Activated CD4-positive, alpha-beta T cell treated with anti-CD3 and anti-CD28 coated beads for 4 hours (primary cell): ENCODE data around the gene PRMT2.
"Not testable (repeated sequence)": the region's sequence is repeated elsewhere in the genome, so short reads cannot be mapped to it uniquely, and the experiment has no call there.

ENCODE experiments used
- DNase-seq, 2 donors: peaks; one replicate each; pipeline ENCODE4 v3.0.0-alpha.2; 2020

The PRMT2 gene

DNA sequence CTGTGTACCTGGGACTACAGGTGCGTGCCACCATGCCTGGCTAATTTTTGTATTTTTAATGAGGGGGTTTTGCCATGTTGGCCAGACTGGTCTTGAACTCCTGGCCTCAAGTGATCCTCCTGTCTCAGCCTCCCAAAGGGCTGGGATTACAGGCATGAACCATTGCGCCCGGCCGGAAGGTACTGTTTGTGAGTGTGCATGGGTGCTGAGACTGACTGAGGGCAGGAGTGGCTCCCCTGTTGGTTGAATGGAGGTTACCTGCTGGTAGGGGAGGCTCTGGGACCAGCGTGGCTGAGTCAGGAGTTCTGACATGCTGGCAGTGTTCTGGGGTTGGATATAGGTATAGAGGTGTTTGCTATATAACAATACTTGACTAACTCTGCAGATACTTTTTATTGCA, 10.4 kb downstream of the PRMT2 start:
- DNase-seq = no peak

DNA sequence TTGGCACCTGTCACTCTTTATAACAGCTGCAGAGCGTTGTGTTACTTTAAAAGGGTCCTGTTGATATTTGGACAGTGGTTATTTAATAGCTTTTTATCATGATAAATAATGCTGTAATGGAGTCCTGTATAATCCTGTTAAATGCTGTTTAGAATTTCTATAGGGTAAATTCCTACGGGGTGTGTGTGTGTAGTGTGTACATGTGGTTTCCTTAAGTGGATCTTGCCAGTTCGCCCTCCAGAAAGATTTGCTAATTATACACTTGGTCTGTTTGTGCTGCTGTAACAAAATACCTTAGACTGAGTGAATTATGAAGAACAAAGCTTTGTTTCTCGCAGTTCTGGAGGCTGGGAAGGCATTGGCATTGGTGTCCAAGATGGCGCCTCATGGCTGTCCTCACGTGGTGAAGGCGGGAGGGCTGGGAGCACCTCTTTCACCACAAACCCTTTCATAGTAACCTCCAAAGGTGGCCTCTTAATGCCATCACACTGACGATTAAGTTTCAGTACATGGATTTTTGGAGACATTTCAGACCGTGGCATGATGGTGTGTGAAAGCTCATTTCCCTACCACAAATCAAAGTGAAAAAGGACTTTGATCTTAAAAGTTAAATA, 11.2 kb downstream of the PRMT2 start:
- DNase-seq = no peak

DNA sequence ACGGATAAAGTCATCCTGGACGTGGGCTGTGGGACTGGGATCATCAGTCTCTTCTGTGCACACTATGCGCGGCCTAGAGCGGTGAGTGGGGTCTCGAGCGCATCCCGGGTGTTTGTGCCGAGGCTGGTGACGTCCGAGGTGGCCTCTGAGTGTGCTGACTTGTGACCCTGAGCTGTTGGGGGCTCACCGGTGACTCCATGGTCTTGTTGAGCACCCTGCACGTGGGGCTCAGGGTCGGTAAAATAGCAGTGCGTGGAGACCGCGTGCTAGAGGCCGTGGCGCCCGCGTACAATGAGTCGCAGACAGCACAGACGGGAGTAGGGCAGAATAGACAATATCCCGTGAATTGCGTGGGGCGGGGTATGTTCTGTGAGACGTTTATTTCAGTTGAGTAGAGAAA, 13.1 kb downstream of the PRMT2 start:
- no peak for DNase-seq

DNA sequence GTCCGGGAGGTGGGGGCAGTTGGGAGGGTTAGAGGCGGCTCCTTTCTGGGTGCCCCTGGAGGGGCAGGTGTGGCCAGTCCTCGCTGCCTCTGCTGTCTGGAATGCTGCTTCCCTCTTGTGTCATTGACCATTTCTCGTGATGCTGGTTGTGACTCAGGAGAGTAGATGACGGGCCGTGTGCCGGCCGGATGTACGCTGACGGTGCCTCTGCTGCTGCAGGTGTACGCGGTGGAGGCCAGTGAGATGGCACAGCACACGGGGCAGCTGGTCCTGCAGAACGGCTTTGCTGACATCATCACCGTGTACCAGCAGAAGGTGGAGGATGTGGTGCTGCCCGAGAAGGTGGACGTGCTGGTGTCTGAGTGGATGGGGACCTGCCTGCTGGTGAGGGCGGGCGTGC, 13.9 kb downstream of the PRMT2 start:
- DNase-seq = no peak

DNA sequence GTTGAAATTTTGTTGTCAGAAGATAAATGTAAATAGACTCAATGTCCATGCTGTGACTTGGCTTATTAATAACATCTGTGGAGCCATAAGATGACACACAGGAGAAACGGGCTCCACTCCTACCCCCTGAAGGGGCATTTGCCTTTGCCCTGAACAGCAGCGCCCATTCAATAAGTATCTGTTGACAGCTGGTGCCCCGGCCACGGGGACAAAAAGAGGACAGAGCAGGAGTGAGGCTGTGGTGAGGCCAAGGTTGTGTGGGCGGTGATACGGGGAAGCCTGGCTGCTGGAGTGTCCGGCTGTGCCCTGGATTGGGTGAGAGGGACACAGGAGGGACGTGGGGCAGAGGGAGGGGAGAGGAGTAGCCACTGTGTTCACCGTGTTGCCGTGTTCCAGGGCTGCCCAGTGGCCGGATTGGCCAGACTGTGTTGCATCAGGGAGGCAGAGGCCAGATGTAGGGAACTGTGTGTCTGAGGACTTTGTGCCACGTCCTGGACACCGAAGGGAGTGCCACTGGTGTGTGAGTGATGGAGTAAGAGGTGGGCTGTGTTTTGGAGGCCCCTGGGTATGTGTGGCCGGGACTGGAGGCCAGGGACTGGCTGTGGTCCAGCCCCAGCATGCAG, 15.1 kb downstream of the PRMT2 start:
- DNase-seq = no peak

DNA sequence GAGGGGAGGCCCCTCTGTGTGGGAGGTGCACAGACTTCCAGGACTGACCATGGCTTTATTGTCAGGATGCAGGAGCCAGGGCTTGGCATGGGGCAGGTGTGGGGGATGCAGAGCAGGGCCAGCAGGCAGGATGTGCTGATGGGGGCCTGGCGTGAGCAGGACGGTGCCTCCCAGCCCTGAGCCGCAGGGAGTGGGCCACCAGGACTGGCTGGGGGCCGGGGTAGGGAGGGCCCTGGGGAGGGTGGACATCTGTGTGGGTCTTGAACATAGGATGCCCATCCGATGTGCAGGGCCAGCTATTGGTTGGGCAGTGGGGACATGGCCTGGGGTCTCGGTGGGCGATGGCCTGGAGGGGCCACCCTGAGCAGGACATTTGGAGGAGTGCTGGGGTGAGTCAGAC, 15.6 kb downstream of the PRMT2 start:
- DNase-seq = no peak

DNA sequence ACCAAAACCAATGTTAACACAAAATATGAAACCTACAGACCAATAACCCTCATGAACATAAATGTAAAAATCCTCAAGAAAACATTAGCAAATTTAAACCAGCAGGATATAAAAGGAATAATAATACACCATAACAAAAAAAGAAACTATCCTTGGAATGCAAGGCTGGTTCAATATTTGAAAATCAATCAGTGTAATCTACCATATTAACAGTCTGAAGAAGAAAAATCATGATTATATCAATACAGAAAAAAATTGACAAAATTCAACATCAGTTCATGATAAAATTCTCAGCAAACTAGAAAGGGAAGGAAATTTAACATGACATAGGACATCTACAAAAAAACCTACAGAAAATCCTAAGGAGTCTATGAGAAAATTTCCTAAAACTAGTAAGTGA, 19.8 kb downstream of the PRMT2 start:
- DNase-seq = no peak

DNA sequence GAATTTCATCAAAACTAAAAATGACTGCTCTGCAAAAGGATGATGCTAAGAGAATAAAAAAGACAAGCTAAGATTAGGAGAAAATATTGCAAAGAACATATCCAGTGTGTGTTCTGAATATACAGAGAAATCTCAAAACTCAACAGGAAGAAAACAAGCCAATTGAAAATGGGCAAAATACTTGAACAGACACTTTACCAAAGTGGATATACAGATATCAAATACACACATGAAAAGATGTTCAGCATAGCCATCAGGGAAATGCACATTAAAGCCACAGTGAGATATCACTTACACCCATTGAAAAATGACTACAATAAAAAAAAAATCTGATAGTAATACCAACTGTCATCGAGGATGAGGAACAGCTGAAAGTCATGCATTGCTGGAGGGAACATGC, 21.3 kb downstream of the PRMT2 start:
- no peak for DNase-seq

DNA sequence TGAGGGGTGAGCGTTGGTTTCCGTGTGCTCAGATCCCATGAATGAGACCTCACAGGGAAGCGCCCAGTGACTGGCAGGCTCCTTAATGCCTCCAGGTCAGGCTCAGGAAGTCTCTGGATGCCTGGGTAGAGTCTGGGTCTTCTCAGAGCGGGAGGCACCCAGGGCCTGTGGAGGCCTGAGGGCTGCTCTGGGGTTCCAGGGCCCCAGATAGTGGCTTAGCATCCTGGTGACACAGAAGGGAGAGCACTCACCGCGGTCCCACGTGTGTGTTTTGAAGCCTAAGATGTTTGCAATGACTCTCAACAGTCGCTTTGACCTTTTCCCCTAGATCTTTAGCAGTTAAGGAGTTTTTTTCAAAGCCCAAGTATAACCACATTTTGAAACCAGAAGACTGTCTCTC, 25.0 kb downstream of the PRMT2 start:
- no peak for DNase-seq

DNA sequence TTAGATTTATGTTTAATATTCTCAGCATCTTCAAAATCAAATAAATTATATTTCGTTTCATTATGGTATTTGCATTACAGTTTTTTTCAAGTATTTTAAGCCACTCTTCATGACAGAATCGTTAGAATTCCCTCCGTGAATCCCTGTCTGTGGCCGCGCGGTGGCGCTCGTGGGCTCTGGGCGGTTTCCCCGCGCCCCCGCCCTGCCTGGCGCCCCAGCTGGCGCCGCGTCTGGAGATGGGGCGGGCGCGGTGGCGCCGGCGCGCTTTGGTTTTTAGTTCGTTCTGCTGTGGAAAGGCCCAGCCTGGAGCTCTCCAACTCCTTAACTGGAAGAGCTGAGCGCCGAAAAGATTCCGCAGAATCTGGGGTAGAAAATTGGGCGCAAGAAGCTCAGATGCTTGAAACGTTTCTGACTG, 25.7 kb downstream of the PRMT2 start:
- peak; percentile 34 to 54 for DNase-seq

DNA sequence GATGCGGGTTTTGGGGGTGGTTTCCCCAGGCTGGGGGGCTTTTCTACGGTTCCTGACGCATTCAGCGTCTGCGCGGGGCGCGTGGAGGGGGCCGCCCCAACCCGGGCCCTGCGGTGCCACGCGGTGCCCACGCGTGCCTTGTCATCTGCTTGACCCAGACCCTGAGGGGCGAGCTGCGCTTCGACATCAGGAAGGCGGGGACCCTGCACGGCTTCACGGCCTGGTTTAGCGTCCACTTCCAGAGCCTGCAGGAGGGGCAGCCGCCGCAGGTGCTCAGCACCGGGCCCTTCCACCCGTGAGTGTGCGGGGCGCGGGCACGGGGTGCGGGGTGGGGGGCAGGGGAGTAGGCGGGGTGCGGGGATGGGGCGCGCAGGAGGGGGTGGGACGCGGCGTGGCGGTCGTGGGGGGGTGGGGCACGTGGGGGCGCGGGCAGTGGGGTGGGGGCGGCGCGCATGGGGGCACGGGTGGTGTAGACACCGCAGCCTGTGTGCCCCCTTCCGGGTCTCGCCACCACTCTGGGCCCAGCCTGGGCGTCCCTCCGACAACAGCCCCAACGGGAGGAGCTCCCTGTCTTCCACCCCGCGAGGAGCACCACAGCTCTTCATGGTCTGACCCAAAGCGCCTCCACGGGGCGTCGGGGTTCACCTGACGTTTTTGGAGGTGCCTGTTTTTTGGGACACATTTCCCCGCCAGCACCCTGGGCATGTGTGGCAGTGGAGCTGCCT, 26.3 kb downstream of the PRMT2 start:
- no peak for DNase-seq

DNA sequence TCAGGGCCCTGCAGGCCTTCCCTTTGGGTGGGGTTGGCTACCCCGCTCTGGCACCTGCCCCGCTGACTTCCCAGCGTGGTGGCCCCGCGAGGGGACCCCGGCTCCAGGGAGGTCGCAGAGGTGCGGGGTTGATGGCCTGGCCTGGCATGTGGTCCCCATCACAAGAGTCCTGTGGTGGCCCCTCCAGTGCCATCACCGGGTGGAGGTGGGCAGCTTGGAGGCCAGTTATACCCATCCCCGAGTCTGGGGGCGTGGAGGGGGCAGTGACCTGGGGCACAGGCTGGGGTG, 26.8 kb downstream of the PRMT2 start:
- no peak for DNase-seq

DNA sequence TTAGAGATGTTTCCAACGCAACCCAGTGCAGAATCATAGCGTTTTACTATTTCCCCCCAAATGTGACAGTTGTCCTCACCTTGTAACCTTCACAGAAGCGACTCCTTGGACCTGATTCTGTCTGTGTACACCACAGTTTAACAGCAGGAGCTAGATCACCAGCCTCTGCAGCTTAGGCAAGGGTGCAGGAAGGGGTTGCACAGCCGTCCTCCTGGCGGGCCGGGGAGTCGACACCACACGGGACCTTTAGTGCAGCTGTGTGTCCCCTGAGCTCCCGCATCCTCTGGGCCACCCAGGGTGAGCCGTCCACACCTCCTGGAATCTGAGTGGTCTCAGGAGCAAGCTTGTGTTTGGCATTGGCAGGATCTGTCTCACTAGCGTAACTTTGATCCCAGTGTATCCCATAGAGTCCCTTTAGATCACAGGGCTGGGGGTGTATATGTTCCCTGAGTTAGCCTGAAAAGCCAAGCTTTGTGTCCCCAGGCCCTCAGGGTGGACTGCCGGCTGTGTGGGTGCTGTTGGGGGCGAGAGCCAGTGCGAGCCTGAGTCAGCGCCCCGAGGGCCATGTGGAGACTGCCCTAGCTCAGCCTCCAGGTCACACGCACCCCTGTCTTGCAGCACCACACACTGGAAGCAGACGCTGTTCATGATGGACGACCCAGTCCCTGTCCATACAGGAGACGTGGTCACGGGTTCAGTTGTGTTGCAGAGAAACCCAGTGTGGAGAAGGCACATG, 27.5 kb downstream of the PRMT2 start:
- no peak for DNase-seq

DNA sequence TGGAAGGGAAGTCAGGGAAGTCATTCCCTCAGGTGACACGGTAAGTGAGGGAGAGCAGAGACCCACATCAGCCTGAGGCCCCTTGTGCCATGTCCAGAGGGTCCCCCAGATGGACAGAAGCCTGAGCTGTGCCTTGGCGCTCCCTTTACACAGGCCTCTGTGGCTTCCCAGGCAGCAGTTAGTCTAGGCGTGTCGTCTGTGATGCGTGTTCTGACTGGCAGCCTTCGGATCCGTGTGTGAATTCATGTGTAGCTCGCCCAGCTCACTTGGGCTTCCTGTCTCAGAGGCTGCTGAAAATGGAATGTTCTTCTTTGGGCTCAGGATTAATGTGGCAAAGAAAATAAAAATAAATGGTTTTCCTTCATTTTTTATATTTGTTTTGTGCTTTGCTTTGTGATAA, 28.3 kb downstream of the PRMT2 start:
- no peak for DNase-seq

DNA sequence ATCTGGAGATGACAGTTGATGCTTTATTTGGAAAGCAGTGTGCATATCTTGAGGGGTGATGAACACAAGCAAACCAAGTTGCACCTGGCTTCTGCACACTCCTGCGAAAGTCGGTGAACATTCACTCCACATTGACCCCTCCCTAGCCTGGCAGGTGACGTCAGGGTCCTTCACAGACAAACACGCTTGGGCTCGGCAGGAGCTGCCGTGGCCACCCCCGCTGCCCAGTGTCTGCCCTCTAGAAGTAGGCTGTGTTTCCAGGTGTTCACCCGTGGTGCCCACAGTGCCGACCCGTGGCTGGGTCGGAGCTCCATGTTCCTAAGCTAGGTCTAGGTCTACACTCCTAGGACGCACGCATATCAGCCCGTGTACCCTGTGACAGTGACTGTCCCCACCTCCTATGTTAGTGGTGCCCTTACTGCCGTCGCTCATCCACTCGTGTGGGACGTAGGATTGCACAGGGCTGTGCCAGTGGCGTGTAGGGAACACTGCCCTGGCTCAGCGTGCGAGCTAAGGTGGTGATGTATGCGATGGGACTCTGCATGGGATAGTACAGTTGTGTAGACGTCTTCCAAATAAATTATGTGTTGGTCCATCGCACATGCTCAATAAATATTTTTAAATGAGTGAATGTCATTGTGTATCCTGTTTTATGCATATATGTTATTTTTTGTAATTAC, 29.0 kb downstream of the PRMT2 start:
- no peak for DNase-seq

DNA sequence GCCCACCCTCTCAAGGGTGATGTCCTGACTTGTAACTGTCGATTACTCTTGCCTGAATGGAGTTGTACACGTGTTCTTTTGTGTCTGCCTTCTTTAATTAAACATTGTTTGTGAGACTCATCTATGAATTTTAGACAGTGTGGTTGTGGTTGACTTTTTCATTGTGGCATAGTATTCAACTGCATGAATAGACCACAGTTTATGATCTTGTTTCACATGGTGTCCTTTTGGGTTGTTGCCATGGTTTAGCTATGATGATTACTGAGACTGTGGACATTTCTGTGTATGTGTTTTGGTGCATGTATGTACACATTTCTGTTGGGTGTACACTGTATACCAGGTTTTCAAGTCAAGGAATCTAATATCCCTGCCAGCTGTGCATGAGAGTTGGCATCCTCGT, 30.1 kb downstream of the PRMT2 start:
- DNase-seq = no peak

DNA sequence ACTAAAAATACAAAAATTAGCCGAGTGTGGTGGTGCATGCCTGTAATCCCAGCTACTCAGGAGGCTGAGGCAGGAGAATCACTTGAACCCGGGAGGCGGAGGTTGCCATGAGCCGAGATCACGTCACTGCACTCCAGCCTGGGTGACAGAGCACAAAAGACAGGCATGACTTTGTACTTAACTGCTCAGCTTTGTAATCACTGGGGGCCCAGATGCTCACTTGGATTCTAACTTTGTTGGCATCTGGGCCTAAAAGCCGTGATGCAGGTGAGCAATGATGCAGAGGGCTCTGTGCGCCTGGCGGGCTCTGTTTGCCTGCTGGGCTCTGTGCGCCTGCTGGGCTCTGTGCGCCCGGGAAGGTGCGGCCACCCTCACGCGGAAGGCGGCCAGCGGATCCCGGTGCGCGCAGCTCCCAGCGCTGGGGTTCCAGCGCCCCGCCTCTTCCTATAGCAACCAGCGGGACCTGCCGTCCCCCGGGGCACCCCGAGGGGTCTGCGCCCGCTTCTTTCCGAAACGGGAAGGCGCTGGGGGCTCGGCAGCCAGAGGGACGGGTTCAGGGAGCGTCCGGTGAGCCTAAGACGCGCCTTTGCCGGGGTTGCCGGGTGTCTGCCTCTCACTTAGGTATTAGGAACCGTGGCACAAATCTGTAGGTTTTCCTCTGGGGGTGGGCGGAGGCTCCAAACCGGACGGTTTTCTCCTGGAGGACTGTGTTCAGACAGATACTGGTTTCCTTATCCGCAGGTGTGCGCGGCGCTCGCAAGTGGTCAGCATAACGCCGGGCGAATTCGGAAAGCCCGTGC, 31.7 kb downstream of the PRMT2 start:
- no peak for DNase-seq

DNA sequence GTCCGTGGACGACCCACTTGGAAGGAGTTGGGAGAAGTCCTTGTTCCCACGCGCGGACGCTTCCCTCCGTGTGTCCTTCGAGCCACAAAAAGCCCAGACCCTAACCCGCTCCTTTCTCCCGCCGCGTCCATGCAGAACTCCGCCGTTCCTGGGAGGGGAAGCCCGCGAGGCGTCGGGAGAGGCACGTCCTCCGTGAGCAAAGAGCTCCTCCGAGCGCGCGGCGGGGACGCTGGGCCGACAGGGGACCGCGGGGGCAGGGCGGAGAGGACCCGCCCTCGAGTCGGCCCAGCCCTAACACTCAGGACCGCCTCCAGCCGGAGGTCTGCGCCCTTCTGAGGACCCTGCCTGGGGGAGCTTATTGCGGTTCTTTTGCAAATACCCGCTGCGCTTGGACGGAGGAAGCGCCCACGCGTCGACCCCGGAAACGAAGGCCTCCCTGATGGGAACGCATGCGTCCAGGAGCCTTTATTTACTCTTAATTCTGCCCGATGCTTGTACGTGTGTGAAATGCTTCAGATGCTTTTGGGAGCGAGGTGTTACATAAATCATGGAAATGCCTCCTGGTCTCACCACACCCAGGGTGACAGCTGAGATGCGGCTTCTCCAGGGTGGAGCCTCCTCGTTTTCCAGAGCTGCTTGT, 32.4 kb downstream of the PRMT2 start:
- DNase-seq = no peak

DNA sequence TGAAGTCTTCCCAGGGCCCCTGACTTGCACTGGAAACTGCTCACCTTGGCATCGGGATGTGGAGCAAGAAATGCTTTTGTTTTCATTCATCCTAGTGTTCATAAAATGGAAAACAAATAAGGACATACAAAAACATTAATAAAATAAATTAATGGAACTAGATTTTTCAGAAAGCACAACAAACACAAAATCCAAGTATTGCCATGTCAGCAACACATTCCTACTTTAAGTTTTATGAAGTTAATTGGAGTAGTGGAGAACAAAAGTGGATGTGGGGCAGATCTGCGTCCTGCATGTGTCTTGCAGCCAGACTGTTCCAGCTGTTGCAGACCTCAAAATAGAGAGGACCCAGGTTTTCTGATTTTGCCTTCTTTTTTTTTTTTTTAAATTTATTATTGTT, 32.9 kb downstream of the PRMT2 start:
- no peak for DNase-seq

DNA sequence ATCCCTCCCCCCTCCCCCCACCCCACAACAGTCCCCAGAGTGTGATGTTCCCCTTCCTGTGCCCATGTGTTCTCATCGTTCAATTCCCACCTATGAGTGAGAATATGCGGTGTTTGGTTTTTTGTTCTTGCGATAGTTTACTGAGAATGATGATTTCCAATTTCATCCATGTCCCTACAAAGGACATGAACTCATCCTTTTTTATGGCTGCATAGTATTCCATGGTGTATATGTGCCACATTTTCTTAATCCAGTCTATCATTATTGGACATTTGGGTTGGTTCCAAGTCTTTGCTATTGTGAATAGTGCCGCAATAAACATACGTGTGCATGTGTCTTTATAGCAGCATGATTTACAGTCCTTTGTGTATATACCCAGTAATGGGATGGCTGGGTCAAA, 33.4 kb downstream of the PRMT2 start:
- DNase-seq = not testable (repeated sequence)

DNA sequence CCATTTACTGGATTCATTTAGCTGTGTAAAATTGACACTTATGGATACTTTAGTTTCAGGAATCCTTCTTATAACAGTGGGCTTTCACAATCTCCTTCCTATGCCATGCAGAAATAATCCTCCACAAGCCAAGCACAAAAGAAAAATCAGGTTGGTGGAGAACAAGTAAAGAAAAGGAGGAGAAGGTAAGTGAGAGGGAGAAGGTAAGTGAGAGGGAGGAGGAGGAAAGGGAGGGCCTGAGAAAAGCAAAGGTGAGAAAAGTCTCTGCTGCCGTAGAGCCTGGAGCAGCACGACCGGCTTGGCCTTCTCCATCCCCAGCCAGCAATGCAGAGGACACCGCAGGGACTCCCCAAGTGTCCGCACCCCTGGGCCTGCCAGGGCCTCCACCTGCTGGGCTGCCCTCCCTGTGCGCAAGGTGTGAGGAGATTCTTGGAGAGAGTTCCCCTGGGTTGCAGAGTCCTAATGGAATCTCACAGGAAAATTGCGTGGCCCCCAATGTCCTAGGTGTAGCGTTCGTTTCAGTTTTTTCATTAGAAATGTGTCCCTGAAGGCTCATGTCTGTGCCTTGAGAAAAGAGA, 39.0 kb downstream of the PRMT2 start:
- DNase-seq = no peak
